ENCODE data around the gene DICER1.
"Not testable (repeated sequence)": the region's sequence is repeated elsewhere in the genome, so short reads cannot be mapped to it uniquely, and the experiment has no call there.

The DICER1 gene

DNA sequence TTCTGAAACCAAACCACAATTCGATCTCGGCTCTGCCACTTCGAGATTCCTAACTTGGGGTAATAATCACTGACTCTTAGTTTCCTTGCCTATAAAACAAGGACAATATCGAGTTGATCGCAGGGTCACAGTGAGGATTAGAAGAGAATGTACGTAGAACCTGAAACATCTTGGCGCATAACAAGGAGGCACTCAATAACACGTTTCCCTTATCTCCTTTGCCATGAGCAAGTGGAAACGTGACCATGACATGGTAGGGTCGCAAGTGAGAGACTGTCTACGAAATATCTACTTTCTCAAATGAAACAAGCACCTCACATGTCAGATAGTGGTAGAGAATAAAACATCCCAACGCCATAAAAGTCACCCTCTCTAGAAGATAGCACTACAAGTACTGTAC, 2.3 kb downstream of the DICER1 start:
- no peak overlapping the region for H3K4me3 ChIP-seq (ENCODE audit: low read length)
- DNase-seq (ENCODE audit: low read depth, low spot score): no peak

DNA sequence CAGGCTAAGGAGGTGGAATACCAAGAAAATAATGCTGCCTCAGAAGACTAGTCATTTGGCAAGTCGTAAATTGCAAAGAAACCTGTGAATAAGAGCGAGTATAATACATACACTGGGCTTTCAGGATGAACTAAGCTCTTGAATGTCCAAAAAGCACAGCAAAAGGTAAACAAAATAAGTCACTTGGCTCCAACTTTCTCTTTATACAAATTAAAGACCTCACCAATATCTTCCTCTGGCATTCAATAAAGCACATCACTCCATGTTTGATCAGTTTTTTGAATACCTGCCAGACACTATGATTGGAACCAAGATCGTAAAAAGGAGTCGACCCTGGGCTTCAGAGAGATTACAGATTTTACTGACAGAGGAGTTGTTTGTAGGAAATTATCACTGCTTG, 3.5 kb downstream of the DICER1 start:
- no peak overlapping the region for H3K4me3 ChIP-seq (ENCODE audit: low read length)

DNA sequence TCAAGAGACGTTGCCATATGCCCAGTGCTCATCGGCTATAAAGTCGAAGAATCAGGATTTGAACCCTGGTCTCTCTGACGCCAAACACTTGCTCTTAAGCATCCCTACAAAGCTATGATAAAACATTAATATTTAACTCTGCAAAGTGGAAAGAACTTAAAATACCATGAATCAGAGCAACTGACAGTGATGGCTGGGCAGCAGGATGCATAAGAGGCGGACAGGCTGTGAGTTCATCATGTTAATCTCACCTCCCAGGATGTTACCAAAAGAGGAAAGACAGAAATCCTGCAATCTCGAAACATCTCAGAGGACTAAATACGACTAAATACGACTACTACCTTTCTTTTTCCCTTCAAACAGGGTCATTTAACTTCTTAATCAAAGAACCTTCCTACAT, 5.8 kb downstream of the DICER1 start:
- H3K4me3 ChIP-seq (ENCODE audit: low read length): no peak overlapping the region
- DNase-seq (ENCODE audit: low read depth, low spot score): no peak

More for the DNA sequence above, 3.5 kb downstream of the DICER1 start:
- DNase-seq (ENCODE audit: low read depth, low spot score): no peak

DNA sequence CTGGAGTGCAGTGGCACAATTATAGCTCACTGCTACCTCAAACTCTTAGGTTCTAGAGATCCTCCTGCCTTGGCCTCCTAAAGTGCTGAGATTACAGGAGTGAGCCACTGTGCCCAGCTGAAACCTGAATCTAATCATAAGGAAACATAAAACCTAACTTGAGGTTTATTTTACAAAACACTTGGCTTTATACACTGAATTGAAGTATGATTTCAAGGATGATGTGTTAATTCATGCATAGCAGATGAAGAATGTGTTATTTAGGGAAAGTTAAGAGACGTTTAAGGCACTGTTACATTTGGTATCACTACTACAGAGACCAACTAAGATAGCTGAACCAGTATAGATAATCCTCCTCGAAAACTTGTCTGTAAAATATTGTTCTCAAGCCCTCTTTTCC, 6.4 kb downstream of the DICER1 start:
- DNase-seq (ENCODE audit: low read depth, low spot score): no peak
- H3K4me3 ChIP-seq (ENCODE audit: low read length): no peak overlapping the region

DNA sequence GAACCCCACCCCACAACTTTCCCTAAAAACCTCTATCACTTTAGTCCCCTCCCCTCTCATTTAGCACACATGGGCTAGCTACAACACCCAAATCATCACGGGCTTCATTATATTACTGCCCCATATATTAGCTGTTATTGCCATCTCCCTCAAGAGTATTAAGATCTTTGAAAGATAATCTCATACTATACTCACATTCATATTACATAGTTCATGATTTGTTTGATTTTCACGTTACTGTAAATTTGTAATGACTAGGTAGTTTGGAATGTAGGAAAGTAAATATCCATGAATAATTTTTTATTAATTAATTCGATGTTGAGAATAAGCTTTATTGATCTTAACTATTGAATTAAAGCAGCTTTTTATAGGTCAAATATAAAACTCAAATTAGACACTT, 7.9 kb downstream of the DICER1 start:
- no peak for DNase-seq (ENCODE audit: low read depth, low spot score)
- H3K4me3 ChIP-seq (ENCODE audit: low read length): no peak overlapping the region

DNA sequence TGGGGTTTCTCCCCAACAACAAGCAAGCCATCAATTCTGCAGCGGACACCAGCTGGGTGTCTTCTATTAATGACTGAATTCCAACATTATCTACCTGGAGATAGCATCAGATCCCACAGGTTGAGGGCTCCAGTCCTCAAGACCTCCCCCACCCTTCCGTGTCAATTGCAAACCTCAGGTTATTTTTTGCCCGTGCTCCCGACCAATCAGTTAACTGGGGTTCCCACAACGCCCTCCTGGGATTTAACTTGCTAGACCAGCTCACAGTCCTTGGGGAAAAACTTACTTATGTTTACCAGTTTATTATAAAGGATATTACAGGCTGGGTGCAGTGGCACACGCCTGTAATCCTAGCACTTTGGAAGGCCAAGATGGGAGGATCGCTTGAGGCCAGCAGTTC, 9.7 kb downstream of the DICER1 start:
- H3K4me3 ChIP-seq (ENCODE audit: low read length): no peak overlapping the region
- DNase-seq (ENCODE audit: low read depth, low spot score): no peak

DNA sequence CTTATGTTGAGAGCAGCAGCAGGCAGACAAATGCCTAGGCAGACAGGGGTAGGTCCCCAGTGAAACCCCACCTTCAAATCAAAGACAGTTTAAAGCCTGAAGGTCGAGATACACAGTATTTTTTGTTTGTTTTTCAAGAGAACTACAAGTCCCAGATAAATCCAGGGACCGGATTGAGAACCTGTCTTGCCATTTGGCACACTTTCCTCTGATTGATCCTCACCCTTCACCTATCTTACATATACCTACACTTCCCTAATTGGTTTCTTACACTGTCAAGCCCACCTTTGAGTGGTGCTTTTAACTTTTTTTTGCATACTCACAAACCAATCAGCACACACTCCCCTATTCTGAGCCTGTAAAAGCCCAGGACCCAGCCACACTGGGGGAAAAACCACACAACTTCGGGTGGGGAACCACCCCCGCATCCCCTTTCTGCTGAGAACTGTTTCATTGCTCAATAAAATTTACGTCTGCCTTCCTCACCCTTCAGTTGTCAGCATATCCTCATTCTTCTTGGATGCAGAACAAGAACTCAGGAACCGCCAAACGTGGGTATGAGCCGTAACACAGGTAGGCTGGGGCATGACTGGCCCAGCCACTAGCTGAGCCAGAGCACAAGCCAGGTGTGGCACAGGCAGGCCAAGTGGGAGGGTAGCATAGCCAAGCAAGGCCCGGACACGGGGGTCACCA, 11.1 kb downstream of the DICER1 start:
- DNase-seq (ENCODE audit: low read depth, low spot score): no peak
- H3K4me3 ChIP-seq (ENCODE audit: low read length): no peak overlapping the region

DNA sequence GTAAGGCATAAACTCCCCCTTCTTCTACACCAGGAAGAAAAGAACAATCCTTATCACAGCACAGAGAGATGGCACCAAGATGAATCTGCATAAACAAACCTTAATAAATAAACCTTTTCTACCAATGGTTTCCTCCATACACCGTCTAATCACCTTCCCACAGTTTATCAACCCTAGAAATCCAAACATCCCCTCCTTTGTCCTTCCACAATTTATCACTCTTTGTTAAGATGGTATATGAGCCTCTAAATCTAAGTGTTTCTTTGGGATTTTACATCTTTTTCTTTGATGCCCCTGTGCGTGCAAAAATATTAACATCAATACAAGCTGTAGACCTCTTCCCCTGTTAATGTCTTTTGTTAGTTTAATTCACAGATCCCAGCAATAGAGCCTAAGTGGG, 12.5 kb downstream of the DICER1 start:
- no peak for DNase-seq (ENCODE audit: low read depth, low spot score)
- H3K4me3 ChIP-seq (ENCODE audit: low read length): no peak overlapping the region

DNA sequence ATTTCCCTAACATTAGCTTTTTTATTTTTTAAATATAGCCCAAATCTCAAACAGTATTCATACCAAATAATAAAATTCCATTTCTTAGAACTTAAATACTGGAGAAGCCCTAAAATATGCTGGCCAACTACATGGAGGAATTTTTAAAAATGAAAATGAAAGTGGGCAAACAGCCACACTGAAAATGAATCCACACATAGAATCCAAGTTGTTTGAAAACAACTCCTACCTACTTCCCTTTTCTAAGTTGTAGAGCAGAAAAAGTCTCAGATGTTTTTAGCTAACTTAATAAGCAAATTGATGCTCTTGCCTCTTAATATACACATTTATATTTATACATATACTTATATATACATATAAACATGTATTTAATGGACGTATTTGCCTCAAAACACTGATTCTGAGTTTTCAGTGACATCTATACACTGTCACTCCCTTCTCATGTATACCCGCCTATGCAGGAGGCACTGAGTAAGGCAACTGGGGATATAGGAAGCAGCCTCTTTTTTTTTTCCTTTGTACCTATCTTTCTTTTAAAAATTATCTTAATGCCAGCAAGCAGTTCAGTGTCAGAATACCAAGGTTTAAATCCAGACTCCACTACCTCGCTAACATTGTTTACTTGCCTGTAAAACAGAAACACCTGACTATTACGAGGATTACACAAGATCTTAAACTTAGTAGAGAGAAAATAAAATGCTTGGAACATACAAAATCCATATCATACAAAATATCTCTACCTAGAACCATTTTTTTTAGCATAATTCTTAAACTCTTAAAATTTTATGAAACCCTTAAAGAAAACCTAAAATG, 13.3 kb downstream of the DICER1 start:
- no peak for DNase-seq (ENCODE audit: low read depth, low spot score)
- no peak overlapping the region for H3K4me3 ChIP-seq (ENCODE audit: low read length)

DNA sequence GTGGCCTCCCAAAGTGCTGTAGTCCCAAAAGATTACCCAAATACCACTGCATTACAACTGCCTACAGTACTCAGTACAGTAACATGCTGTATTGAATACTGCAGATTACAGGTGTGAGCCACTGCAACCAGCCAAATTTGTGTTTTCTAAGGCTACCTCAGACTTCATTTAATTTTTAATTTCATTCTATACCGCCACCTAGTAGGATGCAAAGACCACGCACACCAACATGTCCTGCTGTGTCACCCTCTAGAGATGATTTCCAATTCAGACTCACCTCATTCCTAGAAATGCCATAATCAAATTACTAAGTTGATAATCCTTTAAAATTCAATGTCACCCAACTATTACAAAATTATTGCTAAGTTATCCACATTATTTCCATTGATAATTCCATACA, 15.1 kb downstream of the DICER1 start:
- DNase-seq (ENCODE audit: low read depth, low spot score): no peak
- no peak overlapping the region for H3K4me3 ChIP-seq (ENCODE audit: low read length)

DNA sequence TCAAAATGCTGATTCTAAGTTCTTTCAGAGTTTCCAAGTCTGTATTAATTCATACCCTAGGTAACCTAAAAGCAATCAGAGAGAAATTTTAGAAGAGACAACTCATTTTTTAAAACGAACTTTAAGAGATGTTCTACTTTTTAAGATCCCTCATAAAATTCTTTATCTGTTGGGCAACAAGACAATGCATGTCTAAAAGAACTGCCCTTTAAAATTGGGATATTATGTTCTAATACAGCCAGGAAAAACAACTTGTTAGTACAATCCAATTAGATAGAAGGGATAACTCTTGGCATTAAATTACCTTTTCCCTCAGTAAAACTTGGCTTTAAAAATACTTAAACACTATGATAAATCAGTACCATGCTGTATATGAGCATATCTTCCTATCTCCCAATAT, 15.6 kb downstream of the DICER1 start:
- DNase-seq (ENCODE audit: low read depth, low spot score): no peak

DNA sequence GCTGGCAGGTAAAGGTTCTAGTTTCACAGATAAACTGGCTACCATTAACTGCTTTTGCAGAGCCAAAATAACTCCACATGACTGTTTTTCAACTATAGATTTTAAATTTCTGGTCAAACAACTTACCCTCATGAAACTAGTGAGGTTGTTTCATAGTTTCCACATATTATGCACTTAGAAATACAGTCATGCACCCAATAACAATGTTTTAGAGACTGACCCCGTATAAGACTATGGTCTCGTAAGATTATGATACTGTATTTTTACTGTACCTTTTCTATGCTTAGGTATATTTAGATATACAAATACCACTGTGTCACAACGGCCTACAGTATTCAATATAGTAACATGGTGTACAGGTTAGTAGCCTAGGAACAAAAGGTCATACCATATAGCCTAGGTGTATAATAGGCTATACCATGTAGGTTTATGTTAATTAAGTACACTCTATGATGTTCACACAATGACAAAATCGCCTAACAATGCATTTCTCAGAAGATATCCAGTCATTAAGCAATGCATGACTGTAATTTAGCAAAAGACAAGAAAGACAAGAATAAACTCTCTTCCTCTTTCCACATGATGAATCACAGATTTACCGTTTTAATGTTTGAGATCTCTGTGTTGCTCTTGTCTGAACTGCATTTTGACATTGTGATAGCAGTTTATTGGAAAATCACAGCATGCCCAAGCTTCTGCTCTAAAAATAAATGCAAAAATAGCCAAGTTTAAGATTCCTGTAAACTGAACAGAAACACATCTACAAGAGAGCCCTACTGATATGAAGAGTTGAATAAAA, 17.1 kb downstream of the DICER1 start:
- H3K4me3 ChIP-seq (ENCODE audit: low read length): no peak overlapping the region
- DNase-seq (ENCODE audit: low read depth, low spot score): no peak

More for the DNA sequence above, 15.6 kb downstream of the DICER1 start:
- H3K4me3 ChIP-seq (ENCODE audit: low read length): no peak overlapping the region

DNA sequence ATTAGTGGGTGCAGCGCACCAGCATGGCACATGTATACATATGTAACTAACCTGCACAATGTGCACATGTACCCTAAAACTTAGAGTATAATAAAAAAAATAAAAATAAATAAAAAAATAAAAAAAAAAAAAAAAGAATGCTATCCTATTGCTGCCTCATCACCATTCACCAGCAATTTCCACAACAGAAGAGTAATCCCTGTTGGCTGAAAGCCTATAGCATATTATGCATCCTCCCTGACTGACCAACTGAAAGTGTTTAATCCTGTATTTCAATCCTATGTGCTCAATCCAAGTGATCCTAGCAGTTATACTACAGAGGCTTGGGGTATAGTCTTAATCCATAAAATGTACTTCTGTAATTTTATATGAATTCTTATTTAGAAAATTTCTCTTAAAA, 18.5 kb downstream of the DICER1 start:
- no peak overlapping the region for H3K4me3 ChIP-seq (ENCODE audit: low read length)
- DNase-seq (ENCODE audit: low read depth, low spot score): no peak

DNA sequence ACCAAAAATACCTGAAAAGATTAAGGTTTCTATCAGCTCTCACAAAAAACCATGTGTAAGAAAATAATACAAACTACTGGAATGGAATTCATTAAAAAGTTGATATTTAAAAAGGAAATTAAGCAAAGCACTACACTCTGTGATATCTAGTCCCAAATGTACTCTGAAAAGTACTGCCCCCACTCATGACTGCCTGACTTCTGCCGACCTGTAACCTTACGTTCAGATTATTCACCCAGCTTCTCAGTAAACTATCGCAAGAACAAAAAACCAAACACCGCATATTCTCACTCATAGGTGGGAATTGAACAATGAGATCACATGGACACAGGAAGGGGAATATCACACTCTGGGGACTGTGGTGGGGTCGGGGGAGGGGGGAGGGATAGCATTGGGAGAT, 18.9 kb downstream of the DICER1 start:
- not testable (repeated sequence) for DNase-seq (ENCODE audit: low read depth, low spot score); H3K4me3 ChIP-seq (ENCODE audit: low read length)

DNA sequence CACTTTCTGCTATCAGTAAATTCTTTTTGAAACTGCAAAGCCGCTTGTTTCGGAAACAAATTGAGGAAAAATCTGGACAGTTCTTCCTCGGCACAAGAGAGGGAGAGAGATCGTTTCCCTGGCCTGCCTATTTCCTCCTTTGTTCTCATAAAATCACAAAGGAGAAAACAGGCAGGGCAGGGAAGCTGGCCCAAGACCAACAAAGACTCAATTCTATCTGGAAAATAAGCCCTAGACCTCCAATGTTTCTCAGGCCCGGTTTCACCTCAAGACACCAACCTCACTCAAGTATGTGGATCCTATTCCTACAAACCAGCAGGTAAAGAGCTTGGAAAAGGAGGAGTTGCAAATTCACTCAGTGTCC, 19.5 kb downstream of the DICER1 start:
- no peak overlapping the region for H3K4me3 ChIP-seq (ENCODE audit: low read length)
- DNase-seq (ENCODE audit: low read depth, low spot score): no peak

DNA sequence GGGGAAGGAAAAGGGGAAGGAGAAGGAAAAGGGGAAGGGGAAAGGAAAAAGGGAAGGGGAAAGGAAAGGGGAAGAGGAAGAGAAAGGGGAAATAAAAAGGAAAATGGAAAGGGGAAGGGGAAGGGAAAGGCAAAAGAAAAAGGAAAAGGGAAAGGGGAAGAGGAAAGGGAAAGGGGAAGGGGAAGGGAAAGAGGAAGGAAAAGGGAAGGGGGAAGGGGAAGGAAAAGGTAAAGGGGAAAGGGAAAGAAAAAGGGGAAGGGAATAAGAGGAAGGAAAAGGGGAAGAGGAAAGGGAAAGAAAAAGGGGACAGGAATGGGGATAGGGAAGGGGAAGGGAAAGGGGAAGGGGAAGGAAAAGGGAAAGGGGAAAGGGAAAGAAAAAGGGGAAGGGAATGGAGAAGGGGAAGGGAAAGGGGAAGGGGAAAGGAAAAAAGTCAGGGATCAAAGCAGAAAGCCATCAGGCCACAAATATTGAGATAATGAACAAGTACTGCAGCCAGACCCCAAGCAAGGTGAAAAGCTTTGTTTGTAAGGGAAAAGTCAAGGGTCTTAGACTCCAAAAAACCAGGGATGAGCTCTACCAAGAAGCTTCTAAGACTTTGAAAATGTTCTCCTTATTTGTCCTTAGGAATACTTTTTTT, 20.0 kb downstream of the DICER1 start:
- H3K4me3 ChIP-seq (ENCODE audit: low read length): no peak overlapping the region
- no peak for DNase-seq (ENCODE audit: low read depth, low spot score)

DNA sequence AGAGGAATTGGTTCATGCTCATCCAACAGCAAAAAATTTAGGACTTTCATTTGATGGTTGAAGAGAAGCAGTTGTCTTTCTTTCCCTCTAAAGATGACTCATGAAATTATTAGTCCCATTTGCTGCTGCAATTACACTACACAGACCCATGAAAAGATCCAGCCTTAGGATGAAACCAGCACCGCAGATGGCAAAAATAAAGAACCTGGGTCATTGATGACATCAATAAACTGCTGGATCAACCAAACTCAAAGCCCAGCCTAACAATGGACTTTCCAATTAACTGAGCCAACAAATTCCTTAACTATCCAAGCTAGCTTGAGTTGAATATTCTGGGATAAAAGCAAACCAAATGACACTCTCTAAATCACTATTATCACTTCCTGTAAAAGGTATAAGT, 20.7 kb downstream of the DICER1 start:
- no peak for DNase-seq (ENCODE audit: low read depth, low spot score)

DNA sequence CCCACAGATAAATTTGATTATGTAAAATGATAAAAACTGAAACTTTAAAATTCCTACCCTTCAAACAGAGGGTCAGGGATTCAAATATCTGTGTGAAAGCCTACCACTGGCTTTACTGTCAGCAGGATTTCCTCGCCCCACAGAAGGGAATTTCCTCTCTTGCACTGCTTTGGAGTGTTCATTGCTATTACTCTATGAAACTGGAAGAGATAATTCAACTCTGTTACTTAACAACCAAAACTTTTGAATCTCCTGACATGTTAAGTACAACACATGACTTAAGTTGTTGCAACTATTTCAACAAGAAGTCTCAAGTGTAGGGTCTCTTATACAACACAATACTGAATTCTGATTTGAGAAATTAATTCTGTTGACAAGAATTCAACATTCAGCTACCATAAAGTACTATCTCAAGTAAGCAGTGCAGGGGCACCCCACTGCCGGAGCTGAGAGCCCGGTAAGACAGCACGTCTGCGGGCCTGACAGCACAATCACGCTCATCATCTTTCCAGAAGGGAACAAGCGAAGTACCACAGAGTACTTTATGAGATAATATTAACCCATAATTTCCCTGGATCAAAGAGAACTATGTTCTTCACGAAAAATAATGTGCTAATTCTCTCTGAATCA, 22.9 kb downstream of the DICER1 start:
- H3K4me3 ChIP-seq (ENCODE audit: low read length): no peak overlapping the region
- DNase-seq (ENCODE audit: low read depth, low spot score): no peak

More for the DNA sequence above, 20.7 kb downstream of the DICER1 start:
- no peak overlapping the region for H3K4me3 ChIP-seq (ENCODE audit: low read length)

DNA sequence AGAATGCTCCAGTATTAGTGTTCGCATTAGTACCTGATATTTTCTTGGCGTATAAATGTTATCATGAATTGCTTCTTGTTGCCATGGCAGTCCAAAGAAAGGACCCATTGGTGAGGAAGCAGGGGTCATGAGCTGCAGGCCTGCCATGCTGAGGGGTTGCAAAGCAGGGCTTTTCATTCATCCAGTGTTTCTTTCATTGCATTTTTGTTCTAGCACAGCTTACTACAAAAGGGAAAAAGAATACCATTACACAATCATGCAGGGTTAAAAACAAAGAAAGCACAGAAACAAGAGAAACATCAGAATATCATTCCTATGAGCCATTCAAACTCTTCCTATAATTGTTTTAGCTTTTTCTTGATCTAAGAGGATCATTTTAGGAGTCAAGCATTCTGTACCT, 24.0 kb downstream of the DICER1 start:
- H3K4me3 ChIP-seq (ENCODE audit: low read length): no peak overlapping the region
- no peak for DNase-seq (ENCODE audit: low read depth, low spot score)

Measured in Jurkat, Clone E6-1 (cell line).